GM19240 (cell line): ENCODE measurements around the gene PXN.

Source experiments
- DNase-seq: peaks from one replicate; pipeline ENCODE4 v3.0.0; 2011; ENCODE audit warnings: low spot score; ENCODE audit not compliant: insufficient read length

Gene PXN

GRCh38 chr12:120180975-120181374, 84.6 kb downstream of the PXN start:
- DNase-seq: no peak

GRCh38 chr12:120175537-120175936, 90.0 kb downstream of the PXN start:
- no peak for DNase-seq

- DNase-seq: no peak
These were observed 90.5 kb downstream of the PXN start for GRCh38 chr12:120175062-120175461.

GRCh38 chr12:120172053-120172452, 93.5 kb downstream of the PXN start:
- no peak for DNase-seq

- no peak for DNase-seq
These were observed 94.9 kb downstream of the PXN start for GRCh38 chr12:120170631-120171030.

GRCh38 chr12:120169946-120170345, 95.6 kb downstream of the PXN start:
- no peak for DNase-seq

GRCh38 chr12:120168337-120168736, 97.2 kb downstream of the PXN start:
- DNase-seq: no peak

GRCh38 chr12:120167529-120168095, 97.9 kb downstream of the PXN start:
- no peak for DNase-seq

- no peak for DNase-seq
These were observed 101.2 kb downstream of the PXN start for GRCh38 chr12:120164293-120164692.

- no peak for DNase-seq
These were observed 102.8 kb downstream of the PXN start for GRCh38 chr12:120162763-120163162.

GRCh38 chr12:120161852-120162251, 103.7 kb downstream of the PXN start:
- no peak for DNase-seq
